MCF 10A (cell line): ENCODE results near the gene KCNQ5. TPM values are rescaled to one million over a fixed set of nuclear protein-coding genes. Genes with fewer than 3 reads are reported as not detected.

Source experiments
- BruUV-seq: library from RNA; stranded (reverse); fragments of 400-500 nt; replicated peaks from 2 replicates; lab custom pipeline; 2021; lab: Mats Ljungman, UMichigan
- CTCF ChIA-PET: fragments of 300-600 bp; sonication (Branson Sonifier 250); formaldehyde crosslinking; extraction: SDS; loops from one replicate; lab custom pipeline; 2021; ENCODE audit warnings: antibody characterized with exemption, inconsistent platforms; lab: Yijun Ruan, JAX
- POLR2A ChIA-PET: fragments of 300-600, 350-650 bp; sonication (Branson Sonifier 250); formaldehyde crosslinking; extraction: SDS; loops from one replicate; lab custom pipeline; 2020; ENCODE audit warnings: antibody characterized with exemption, inconsistent platforms; lab: Yijun Ruan, JAX
- DNase-seq: peaks from one replicate; pipeline ENCODE4 v3.0.0-alpha.2; 2018; ENCODE audit not compliant: unreplicated experiment
- H3K27ac Mint-ChIP-seq: one replicate; pipeline ENCODE4 v1.8.0; 2022; ENCODE audit warnings: mild to moderate bottlenecking, low read depth, mixed read lengths; ENCODE audit not compliant: unreplicated experiment
- H3K27me3 Mint-ChIP-seq: one replicate; pipeline ENCODE4 v1.8.0; 2022; ENCODE audit warnings: mixed read lengths; ENCODE audit not compliant: insufficient read depth, unreplicated experiment
- H3K36me3 Mint-ChIP-seq: one replicate; pipeline ENCODE4 v1.8.0; 2022; ENCODE audit warnings: mild to moderate bottlenecking, moderate library complexity, mixed read lengths; ENCODE audit not compliant: insufficient read depth, unreplicated experiment
- H3K4me1 Mint-ChIP-seq: one replicate; pipeline ENCODE4 v1.8.0; 2022; ENCODE audit warnings: mixed read lengths; ENCODE audit not compliant: insufficient read depth, unreplicated experiment
- H3K4me3 Mint-ChIP-seq: one replicate; pipeline ENCODE4 v1.8.0; 2022; ENCODE audit warnings: mild to moderate bottlenecking, moderate library complexity, mixed read lengths; ENCODE audit not compliant: unreplicated experiment
- H3K9me3 Mint-ChIP-seq: one replicate; pipeline ENCODE4 v1.8.0; 2022; ENCODE audit warnings: mixed read lengths; ENCODE audit not compliant: unreplicated experiment
- CTCF ChIP-seq: fragments of 200-600 bp; IDR thresholded peaks from one replicate; pipeline ENCODE4 v1.8.0; 2022; ENCODE audit warnings: antibody characterized with exemption, mild to moderate bottlenecking; ENCODE audit not compliant: unreplicated experiment
- intact Hi-C: fragments of 100-400 bp; cut with micrococcal nuclease; formaldehyde crosslinking; loops from 2 replicates; pipeline ENCODE4 v1.14.1; 2022
- total RNA-seq: library from RNA; stranded (reverse); gene quantifications from 2 replicates; pipeline ENCODE4 v1.2.3, GENCODE V29; 2022

Gene KCNQ5
- total RNA-seq, 1 experiment from 2014 or later = 10.3 TPM

- H3K36me3 Mint-ChIP-seq = no peaks in the 10 kb centered on the region
- POLR2A ChIA-PET = no interaction called here
- TF ChIP-seq CTCF = no peak
- H3K9me3 Mint-ChIP-seq = no peaks in the 10 kb centered on the region
- no peak overlapping the region for H3K4me3 Mint-ChIP-seq
- intact Hi-C loops = no loop called here
- BruUV-seq = no TSS peak
- H3K27ac Mint-ChIP-seq = no peak overlapping the region
- CTCF ChIA-PET = no interaction called here
- DNase-seq = no peak
- no peaks in the 10 kb centered on the region for H3K27me3 Mint-ChIP-seq
- peaks cover 16% of the 10 kb centered on the region for H3K4me1 Mint-ChIP-seq
Observed at GRCh38 chr6:72757048-72757447, 135.2 kb downstream of the KCNQ5 start.

GRCh38 chr6:72757926-72758325, 136.1 kb downstream of the KCNQ5 start:
- TF ChIP-seq CTCF = no peak
- intact Hi-C loops = no loop called here
- BruUV-seq = no TSS peak
- no peaks in the 10 kb centered on the region for H3K36me3 Mint-ChIP-seq
- H3K9me3 Mint-ChIP-seq = no peaks in the 10 kb centered on the region
- no peak overlapping the region for H3K27ac Mint-ChIP-seq
- CTCF ChIA-PET = interaction anchor here (0.8 to 1.8 kb wide), 2 partner anchors 141 to 159 kb away, joined by 3 to 7 read pairs; no protein-coding TSS in a partner anchor
- no peak for DNase-seq
- no peak overlapping the region for H3K4me3 Mint-ChIP-seq
- H3K4me1 Mint-ChIP-seq = peaks cover 12% of the 10 kb centered on the region
- no peaks in the 10 kb centered on the region for H3K27me3 Mint-ChIP-seq
- POLR2A ChIA-PET = no interaction called here

GRCh38 chr6:72758901-72759300, 137.0 kb downstream of the KCNQ5 start:
- no peak overlapping the region for H3K4me3 Mint-ChIP-seq
- no peaks in the 10 kb centered on the region for H3K27me3 Mint-ChIP-seq
- ChIA-PET CTCF (interaction anchor here (0.5 to 1.8 kb wide), 7 partner anchors 10 to 1037 kb away, joined by 3 to 7 read pairs (median 3); no protein-coding TSS in a partner anchor), POLR2A (interaction anchor here (0.7 to 1.4 kb wide), 4 partner anchors 10 to 136 kb away, joined by 3 to 5 read pairs (median 4); partner anchors contain the start of gene KCNQ5)
- no peak for TF ChIP-seq CTCF
- peaks cover 12% of the 10 kb centered on the region for H3K4me1 Mint-ChIP-seq
- no peaks in the 10 kb centered on the region for H3K36me3 Mint-ChIP-seq
- DNase-seq = no peak
- no peaks in the 10 kb centered on the region for H3K9me3 Mint-ChIP-seq
- no TSS peak for BruUV-seq
- H3K27ac Mint-ChIP-seq = no peak overlapping the region
- intact Hi-C loops = no loop called here

GRCh38 chr6:72760114-72760793, 138.4 kb downstream of the KCNQ5 start:
- POLR2A ChIA-PET = interaction anchor here (0.6 to 1.6 kb wide), 3 partner anchors 10 to 15 kb away, joined by 3 to 5 read pairs (median 4); no protein-coding TSS in a partner anchor
- CTCF ChIA-PET = interaction anchor here (1.3 to 1.5 kb wide), 3 partner anchors 8 to 370 kb away, joined by 3 to 7 read pairs (median 5); no protein-coding TSS in a partner anchor
- peaks cover 12% of the 10 kb centered on the region for H3K4me1 Mint-ChIP-seq
- no peak for TF ChIP-seq CTCF
- no peaks in the 10 kb centered on the region for H3K27me3 Mint-ChIP-seq
- BruUV-seq = no TSS peak
- H3K9me3 Mint-ChIP-seq = no peaks in the 10 kb centered on the region
- no peak for DNase-seq
- H3K27ac Mint-ChIP-seq = peak overlapping the region; percentile 46
- intact Hi-C loops = no loop called here
- H3K36me3 Mint-ChIP-seq = no peaks in the 10 kb centered on the region
- H3K4me3 Mint-ChIP-seq = no peak overlapping the region
